Measurements from ENCODE around the gene NAV2. TPM values are rescaled to one million over a fixed set of nuclear protein-coding genes. Genes with fewer than 3 reads are reported as not detected.

The NAV2 gene
- total RNA-seq, 1 experiment from 2014 or later = 2.1 TPM

DNA sequence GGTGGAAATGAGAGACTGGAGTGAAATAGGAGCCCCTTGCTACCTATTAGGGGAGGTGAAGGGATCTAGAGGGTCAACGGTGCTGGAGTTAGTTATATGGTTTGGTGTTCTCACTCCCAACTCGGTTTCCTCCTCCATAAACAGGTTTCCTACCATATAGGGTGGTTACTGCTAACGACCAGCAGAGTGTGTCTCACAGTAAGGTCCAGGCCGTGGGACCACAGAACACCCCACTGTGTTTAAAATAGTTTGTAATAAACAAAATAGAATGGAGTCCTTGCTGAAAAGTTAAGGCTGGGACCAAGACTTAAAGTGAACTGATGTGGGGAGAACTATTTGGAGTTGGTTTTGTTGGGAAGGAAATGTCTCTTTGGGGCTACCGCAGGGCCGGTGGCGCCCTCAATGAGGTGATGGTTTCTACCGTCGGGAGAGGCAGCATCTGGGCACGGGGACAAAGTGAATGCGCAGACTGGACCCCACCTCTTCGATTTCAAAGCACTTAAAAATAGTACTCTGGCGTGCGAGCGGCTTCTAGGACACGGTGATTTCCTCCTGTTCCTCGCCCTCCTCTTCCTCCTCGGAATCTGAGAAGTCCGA lies 443.1 kb downstream of the NAV2 start (continued):
- TF ChIP-seq, protein P1, sequence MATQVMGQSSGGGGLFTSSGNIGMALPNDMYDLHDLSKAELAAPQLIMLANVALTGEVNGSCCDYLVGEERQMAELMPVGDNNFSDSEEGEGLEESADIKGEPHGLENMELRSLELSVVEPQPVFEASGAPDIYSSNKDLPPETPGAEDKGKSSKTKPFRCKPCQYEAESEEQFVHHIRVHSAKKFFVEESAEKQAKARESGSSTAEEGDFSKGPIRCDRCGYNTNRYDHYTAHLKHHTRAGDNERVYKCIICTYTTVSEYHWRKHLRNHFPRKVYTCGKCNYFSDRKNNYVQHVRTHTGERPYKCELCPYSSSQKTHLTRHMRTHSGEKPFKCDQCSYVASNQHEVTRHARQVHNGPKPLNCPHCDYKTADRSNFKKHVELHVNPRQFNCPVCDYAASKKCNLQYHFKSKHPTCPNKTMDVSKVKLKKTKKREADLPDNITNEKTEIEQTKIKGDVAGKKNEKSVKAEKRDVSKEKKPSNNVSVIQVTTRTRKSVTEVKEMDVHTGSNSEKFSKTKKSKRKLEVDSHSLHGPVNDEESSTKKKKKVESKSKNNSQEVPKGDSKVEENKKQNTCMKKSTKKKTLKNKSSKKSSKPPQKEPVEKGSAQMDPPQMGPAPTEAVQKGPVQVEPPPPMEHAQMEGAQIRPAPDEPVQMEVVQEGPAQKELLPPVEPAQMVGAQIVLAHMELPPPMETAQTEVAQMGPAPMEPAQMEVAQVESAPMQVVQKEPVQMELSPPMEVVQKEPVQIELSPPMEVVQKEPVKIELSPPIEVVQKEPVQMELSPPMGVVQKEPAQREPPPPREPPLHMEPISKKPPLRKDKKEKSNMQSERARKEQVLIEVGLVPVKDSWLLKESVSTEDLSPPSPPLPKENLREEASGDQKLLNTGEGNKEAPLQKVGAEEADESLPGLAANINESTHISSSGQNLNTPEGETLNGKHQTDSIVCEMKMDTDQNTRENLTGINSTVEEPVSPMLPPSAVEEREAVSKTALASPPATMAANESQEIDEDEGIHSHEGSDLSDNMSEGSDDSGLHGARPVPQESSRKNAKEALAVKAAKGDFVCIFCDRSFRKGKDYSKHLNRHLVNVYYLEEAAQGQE (IDR thresholded peaks at IDR 0.05; ENCODE audit: low read depth) = no peak
- TF ChIP-seq EZH2 (IDR thresholded peaks at IDR 0.05) = no peak

DNA sequence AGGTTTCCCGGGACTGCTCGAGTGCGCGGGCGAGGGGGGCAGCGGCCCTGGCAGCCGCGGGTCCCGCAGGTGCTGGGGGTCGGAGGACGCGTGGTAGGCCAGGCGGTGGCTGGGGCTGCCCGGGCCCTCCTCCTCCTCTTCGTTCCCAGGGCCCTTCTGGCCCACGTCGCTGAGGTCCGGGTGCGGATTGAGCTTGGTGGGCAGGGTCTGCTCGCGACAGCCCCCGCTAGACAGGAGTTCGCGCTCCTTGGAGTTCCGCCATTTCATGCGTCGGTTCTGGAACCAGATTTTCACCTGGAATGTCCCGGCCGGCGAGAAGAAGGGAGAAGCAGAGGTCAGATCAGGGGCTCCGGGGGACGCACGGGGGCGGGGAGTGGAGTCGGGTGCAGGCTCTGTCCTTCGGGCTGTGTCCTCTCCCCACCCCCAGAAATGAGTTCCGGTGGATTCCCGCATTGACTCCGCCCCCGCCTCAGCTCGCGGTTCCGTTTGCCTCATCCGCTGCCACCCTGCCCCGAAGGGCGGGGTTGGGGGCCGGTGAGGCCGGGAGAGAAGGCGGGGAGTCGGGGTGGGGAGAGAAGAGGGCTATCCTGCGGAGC lies 443.7 kb downstream of the NAV2 start:
- ChIA-PET RAD21 (ENCODE audit: low non-redundant PET in 1 of 2, low total read pairs in 2 of 2, uncharacterized antibody in 2 of 2, unreplicated experiment in 2 of 2) (no interaction called here), CTCF (no interaction called here), POLR2A (no interaction called here)
- Histone ChIP-seq H3K9me2 (ENCODE audit: insufficient read depth) (no peaks in the 10 kb centered on the region), H3K36me3 (ENCODE audit: control insufficient read depth in 1 of 2, insufficient read depth in 2 of 2, low read length in 2 of 2) (no peaks in the 10 kb centered on the region), H3K9ac (ENCODE audit: low read length) (no peak overlapping the region), H2AFZ (ENCODE audit: low read depth, low read length, poor library complexity, severe bottlenecking) (no peak overlapping the region), H3K9me3 (ENCODE audit: control insufficient read depth in 1 of 2, insufficient read depth in 1 of 2, low read depth in 1 of 2, low read length in 2 of 2) (no peaks in the 10 kb centered on the region), H3K27me3 (ENCODE audit: insufficient read depth, low read length) (0 out of 2 replicates have a peak, but pooled peaks cover 3% of the 10 kb centered on the region), H3K79me2 (ENCODE audit: insufficient read depth, low read length) (no peaks in the 10 kb centered on the region), H3K4me3 (replicated peaks in 1 of 2; ENCODE audit: low read depth in 1 of 2, low read length in 2 of 2) (no peak overlapping the region), H3K4me2 (ENCODE audit: low read length) (no peak overlapping the region), H3K27ac (ENCODE audit: low read depth, low read length) (no peak overlapping the region), H4K20me1 (ENCODE audit: insufficient read depth) (no peaks in the 10 kb centered on the region), H3K4me1 (ENCODE audit: control insufficient read depth in 1 of 2, insufficient read depth in 2 of 2, low read length in 2 of 2) (no peaks in the 10 kb centered on the region)
- BruUV-seq (replicated peaks) = no TSS peak
- intact Hi-C loops (cut with micrococcal nuclease) = no loop called here
- ATAC-seq (no peak), DNase-seq (ENCODE audit: low read depth, low spot score) (no peak)
- TF ChIP-seq YY1 (IDR thresholded peaks at IDR 0.05; ENCODE audit: extremely low read depth, insufficient replicate concordance, low read depth, low read length) (no peak), SRF (IDR thresholded peaks at IDR 0.05; ENCODE audit: low read depth) (no peak), RAD21 (IDR thresholded peaks at IDR 0.05; ENCODE audit: low read depth) (no peak), SP1 (IDR thresholded peaks at IDR 0.05; ENCODE audit: low read depth) (no peak), TCF7L2 (IDR thresholded peaks at IDR 0.05; ENCODE audit: borderline replicate concordance, extremely low read depth, insufficient read depth, insufficient read length) (no peak), FOSL1 (IDR thresholded peaks at IDR 0.05; ENCODE audit: low read depth) (no peak), EZH2 (IDR thresholded peaks at IDR 0.05) (no peak), POLR2AphosphoS5 (IDR thresholded peaks at IDR 0.05; ENCODE audit: low read depth, low read length) (no peak), ZNF274 (IDR thresholded peaks at IDR 0.05; ENCODE audit: low read depth, low read length) (no peak), EZH2phosphoT487 (IDR thresholded peaks at IDR 0.05; ENCODE audit: borderline replicate concordance) (no peak), POLR2A (IDR thresholded peaks at IDR 0.05; ENCODE audit: borderline replicate concordance, extremely low read depth, insufficient read depth, insufficient read length) (no peak), JUND (IDR thresholded peaks at IDR 0.05) (no peak), CBX3 (IDR thresholded peaks at IDR 0.05; ENCODE audit: low read depth) (no peak)
- TF ChIP-seq, protein P2, sequence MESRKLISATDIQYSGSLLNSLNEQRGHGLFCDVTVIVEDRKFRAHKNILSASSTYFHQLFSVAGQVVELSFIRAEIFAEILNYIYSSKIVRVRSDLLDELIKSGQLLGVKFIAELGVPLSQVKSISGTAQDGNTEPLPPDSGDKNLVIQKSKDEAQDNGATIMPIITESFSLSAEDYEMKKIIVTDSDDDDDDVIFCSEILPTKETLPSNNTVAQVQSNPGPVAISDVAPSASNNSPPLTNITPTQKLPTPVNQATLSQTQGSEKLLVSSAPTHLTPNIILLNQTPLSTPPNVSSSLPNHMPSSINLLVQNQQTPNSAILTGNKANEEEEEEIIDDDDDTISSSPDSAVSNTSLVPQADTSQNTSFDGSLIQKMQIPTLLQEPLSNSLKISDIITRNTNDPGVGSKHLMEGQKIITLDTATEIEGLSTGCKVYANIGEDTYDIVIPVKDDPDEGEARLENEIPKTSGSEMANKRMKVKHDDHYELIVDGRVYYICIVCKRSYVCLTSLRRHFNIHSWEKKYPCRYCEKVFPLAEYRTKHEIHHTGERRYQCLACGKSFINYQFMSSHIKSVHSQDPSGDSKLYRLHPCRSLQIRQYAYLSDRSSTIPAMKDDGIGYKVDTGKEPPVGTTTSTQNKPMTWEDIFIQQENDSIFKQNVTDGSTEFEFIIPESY (IDR thresholded peaks at IDR 0.05; ENCODE audit: extremely low read depth, insufficient replicate concordance, low read length) = no peak
- TF ChIP-seq, protein P3, sequence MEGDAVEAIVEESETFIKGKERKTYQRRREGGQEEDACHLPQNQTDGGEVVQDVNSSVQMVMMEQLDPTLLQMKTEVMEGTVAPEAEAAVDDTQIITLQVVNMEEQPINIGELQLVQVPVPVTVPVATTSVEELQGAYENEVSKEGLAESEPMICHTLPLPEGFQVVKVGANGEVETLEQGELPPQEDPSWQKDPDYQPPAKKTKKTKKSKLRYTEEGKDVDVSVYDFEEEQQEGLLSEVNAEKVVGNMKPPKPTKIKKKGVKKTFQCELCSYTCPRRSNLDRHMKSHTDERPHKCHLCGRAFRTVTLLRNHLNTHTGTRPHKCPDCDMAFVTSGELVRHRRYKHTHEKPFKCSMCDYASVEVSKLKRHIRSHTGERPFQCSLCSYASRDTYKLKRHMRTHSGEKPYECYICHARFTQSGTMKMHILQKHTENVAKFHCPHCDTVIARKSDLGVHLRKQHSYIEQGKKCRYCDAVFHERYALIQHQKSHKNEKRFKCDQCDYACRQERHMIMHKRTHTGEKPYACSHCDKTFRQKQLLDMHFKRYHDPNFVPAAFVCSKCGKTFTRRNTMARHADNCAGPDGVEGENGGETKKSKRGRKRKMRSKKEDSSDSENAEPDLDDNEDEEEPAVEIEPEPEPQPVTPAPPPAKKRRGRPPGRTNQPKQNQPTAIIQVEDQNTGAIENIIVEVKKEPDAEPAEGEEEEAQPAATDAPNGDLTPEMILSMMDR (IDR thresholded peaks at IDR 0.05 in 2 of 3, conservative IDR thresholded peaks at IDR 0.05 in 1 of 3; ENCODE audit: borderline replicate concordance in 1 of 3, insufficient read depth in 1 of 3, low read depth in 2 of 3, low read length in 2 of 3) = no peak
- TF ChIP-seq, protein P4, sequence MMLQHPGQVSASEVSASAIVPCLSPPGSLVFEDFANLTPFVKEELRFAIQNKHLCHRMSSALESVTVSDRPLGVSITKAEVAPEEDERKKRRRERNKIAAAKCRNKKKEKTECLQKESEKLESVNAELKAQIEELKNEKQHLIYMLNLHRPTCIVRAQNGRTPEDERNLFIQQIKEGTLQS (IDR thresholded peaks at IDR 0.05) = no peak

Data from HCT116 (cell line).